GM12878 (cell line): ENCODE measurements around the gene CHEK1.

Source experiments
- CTCF ChIP-seq, 3 experiments: IDR thresholded peaks in 2 of 3; conservative IDR thresholded peaks in 1 of 3; 2 replicates each; pipeline ENCODE4 v1.5.1; 2011; ENCODE audit warnings: low read depth in 3 of 3, low read length in 3 of 3, mild to moderate bottlenecking in 3 of 3, control low read depth in 2 of 3, moderate library complexity in 2 of 3, inconsistent platforms in 1 of 3, mixed read lengths in 1 of 3; ENCODE audit not compliant: control insufficient read depth in 2 of 3, insufficient read depth in 1 of 3; ENCODE audit errors: extremely low read depth in 1 of 3
- GATAD2B ChIP-seq: fragments of 450-650 bp; conservative IDR thresholded peaks from 2 replicates; pipeline ENCODE4 v1.6.1; 2017; ENCODE audit warnings: low read depth, mild to moderate bottlenecking, moderate library complexity
- HDAC2 ChIP-seq: fragments of 200-600 bp; sonication (generic); IDR thresholded peaks from 2 replicates; pipeline ENCODE4 v1.6.1; 2017
- HDGF ChIP-seq: fragments of 450-650 bp; IDR thresholded peaks from 2 replicates; pipeline ENCODE4 v1.6.1; 2016; ENCODE audit warnings: antibody characterized with exemption
- JUNB ChIP-seq: IDR thresholded peaks from 2 replicates; pipeline ENCODE4 v1.6.1; 2016; ENCODE audit warnings: antibody characterized with exemption, mild to moderate bottlenecking
- RFX5 ChIP-seq: IDR thresholded peaks from 2 replicates; pipeline ENCODE4 v1.6.1; 2011; ENCODE audit warnings: low read depth, low read length, improper control_type of control experiment
- USF1 ChIP-seq: IDR thresholded peaks from 2 replicates; pipeline ENCODE4 v1.6.1; 2011; ENCODE audit warnings: borderline replicate concordance, low read depth, mild to moderate bottlenecking, moderate library complexity, mixed read lengths, low read length; ENCODE audit not compliant: insufficient read depth; ENCODE audit errors: extremely low read length

- no peak for TF ChIP-seq CTCF (IDR thresholded peaks at IDR 0.05 in 2 of 3, conservative IDR thresholded peaks at IDR 0.05 in 1 of 3; ENCODE audit: control insufficient read depth in 2 of 3, extremely low read depth in 1 of 3, insufficient read depth in 1 of 3, low read depth in 3 of 3, low read length in 3 of 3)
- TF ChIP-seq USF1 = no peak
- TF ChIP-seq JUNB = no peak; the same call in 1 of the 2 replicates
- TF ChIP-seq HDGF = no peak
- TF ChIP-seq GATAD2B = no peak
- no peak for TF ChIP-seq RFX5
- no peak for TF ChIP-seq HDAC2
These were observed 33.2 kb upstream of the CHEK1 start for GRCh38 chr11:125591649-125592304.
